Right atrium auricular region (tissue), 2 donors: ENCODE measurements around the gene PPP2R2C. TPM values are rescaled to one million over a fixed set of nuclear protein-coding genes. Genes with fewer than 3 reads are reported as not detected.

ENCODE experiments used
- DNase-seq: peaks from one replicate; pipeline ENCODE4 v3.0.0-alpha.2; 2019; ENCODE audit warnings: low spot score
- H3K27ac ChIP-seq, 2 donors: fragments of 200-600 bp; sonication (generic); 1 replicate in 1 of 2; 2 replicates in 1 of 2; pipeline ENCODE4 v1.5.1; 2016 to 2019
- H3K27me3 ChIP-seq, 2 donors: fragments of 200-600 bp; sonication (generic); one replicate each; pipeline versions ENCODE4 v1.5.1 to v1.6.0; 2017 to 2019
- H3K36me3 ChIP-seq: fragments of 200-600 bp; sonication (generic); one replicate; pipeline ENCODE4 v1.5.1; 2016
- H3K4me1 ChIP-seq, 2 donors: fragments of 200-600 bp; sonication (generic); one replicate each; pipeline versions ENCODE4 v1.5.1 to v1.6.0; 2017 to 2019
- H3K4me3 ChIP-seq, 2 donors: fragments of 200-600 bp; sonication (generic); 1 replicate in 1 of 2; 2 replicates in 1 of 2; pipeline ENCODE4 v1.5.1; 2017 to 2019; ENCODE audit warnings: mild to moderate bottlenecking in 1 of 2, moderate library complexity in 1 of 2
- H3K9me3 ChIP-seq, 2 donors: fragments of 200-600 bp; sonication (generic); one replicate each; pipeline ENCODE4 v1.5.1; 2019
- total RNA-seq, 2 donors: library from RNA; depleted of rRNA; stranded (reverse); fragments of >200 nt; gene quantifications; one replicate each; pipeline ENCODE4 v1.1.0, GENCODE V29; 2016
- TF ChIP-seq, protein P1 (sequence below), 2 donors: fragments of 200-600 bp; sonication (generic); IDR thresholded peaks; one replicate each; pipeline ENCODE4 v1.5.1; 2019; ENCODE audit warnings: antibody characterized with exemption in 2 of 2

PPP2R2C gene
- total RNA-seq, 2 donors from 2014 or later: 4.6 to 5.7 TPM

DNA sequence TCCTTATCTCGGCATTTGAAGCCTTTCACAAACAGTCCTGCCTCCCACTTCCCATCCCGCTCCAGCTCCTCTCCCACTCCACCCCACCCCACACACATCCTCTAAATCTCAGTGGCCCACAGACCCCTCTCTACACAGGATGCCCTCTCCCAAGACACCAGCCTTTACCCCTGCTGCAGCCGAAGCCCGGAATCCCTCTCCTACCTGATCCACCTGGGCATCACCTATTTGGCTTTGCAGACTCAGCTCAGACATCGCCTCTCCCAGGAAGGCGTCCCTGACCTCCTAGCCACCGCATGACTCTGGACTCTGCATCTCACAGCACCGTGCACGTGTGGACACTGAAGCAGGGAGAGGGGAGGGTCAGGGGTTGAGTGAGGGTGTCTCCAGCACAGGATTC lies 11.5 kb downstream of the PPP2R2C start:
- Histone ChIP-seq H3K4me1 (no peaks in the 10 kb centered on the region), H3K9me3 (peaks cover 0 to 7% of the 10 kb centered on the region in 2 donors), H3K27ac (no peak overlapping the region), H3K4me3 (no peak overlapping the region), H3K36me3 (no peaks in the 10 kb centered on the region), H3K27me3 (no peaks in the 10 kb centered on the region)
- DNase-seq: no peak
- TF ChIP-seq, protein P1, sequence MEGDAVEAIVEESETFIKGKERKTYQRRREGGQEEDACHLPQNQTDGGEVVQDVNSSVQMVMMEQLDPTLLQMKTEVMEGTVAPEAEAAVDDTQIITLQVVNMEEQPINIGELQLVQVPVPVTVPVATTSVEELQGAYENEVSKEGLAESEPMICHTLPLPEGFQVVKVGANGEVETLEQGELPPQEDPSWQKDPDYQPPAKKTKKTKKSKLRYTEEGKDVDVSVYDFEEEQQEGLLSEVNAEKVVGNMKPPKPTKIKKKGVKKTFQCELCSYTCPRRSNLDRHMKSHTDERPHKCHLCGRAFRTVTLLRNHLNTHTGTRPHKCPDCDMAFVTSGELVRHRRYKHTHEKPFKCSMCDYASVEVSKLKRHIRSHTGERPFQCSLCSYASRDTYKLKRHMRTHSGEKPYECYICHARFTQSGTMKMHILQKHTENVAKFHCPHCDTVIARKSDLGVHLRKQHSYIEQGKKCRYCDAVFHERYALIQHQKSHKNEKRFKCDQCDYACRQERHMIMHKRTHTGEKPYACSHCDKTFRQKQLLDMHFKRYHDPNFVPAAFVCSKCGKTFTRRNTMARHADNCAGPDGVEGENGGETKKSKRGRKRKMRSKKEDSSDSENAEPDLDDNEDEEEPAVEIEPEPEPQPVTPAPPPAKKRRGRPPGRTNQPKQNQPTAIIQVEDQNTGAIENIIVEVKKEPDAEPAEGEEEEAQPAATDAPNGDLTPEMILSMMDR (IDR thresholded peaks at IDR 0.05): no peak

DNA sequence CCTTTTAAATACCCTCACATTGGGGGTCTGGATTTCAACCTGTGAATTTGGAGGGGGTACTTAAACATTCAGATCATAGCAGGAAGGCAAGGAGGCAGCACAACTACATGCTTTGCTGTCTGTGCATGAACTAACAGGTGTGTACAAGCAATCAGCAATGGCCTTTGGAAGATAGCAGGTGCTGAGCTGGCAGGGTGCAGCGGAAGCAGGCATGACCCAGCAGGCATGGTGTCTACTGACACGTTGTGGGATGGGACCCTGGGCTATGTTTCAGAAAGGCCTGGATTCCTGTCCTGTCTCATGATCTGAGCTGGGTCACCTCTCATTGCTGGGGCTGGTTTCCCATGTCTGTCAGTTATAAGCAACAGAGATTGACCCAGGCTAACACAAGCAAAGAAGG lies 13.9 kb downstream of the PPP2R2C start:
- H3K27me3 ChIP-seq: no peaks in the 10 kb centered on the region
- no peaks in the 10 kb centered on the region for H3K4me1 ChIP-seq
- TF ChIP-seq, protein P1 (IDR thresholded peaks at IDR 0.05): no peak
- H3K9me3 ChIP-seq: peaks cover 0 to 7% of the 10 kb centered on the region in 2 donors
- H3K36me3 ChIP-seq: no peaks in the 10 kb centered on the region
- no peak for DNase-seq
- no peak overlapping the region for H3K4me3 ChIP-seq
- H3K27ac ChIP-seq: no peak overlapping the region

- TF ChIP-seq, protein P1 (IDR thresholded peaks at IDR 0.05): no peak
- Histone ChIP-seq H3K9me3 (peaks cover 0 to 7% of the 10 kb centered on the region in 2 donors), H3K4me3 (no peak overlapping the region), H3K27me3 (no peaks in the 10 kb centered on the region), H3K4me1 (no peaks in the 10 kb centered on the region), H3K27ac (no peak overlapping the region), H3K36me3 (no peaks in the 10 kb centered on the region)
- DNase-seq: no peak
Observed at GRCh38 chr4:6456450-6456849, 16.0 kb downstream of the PPP2R2C start.

DNA sequence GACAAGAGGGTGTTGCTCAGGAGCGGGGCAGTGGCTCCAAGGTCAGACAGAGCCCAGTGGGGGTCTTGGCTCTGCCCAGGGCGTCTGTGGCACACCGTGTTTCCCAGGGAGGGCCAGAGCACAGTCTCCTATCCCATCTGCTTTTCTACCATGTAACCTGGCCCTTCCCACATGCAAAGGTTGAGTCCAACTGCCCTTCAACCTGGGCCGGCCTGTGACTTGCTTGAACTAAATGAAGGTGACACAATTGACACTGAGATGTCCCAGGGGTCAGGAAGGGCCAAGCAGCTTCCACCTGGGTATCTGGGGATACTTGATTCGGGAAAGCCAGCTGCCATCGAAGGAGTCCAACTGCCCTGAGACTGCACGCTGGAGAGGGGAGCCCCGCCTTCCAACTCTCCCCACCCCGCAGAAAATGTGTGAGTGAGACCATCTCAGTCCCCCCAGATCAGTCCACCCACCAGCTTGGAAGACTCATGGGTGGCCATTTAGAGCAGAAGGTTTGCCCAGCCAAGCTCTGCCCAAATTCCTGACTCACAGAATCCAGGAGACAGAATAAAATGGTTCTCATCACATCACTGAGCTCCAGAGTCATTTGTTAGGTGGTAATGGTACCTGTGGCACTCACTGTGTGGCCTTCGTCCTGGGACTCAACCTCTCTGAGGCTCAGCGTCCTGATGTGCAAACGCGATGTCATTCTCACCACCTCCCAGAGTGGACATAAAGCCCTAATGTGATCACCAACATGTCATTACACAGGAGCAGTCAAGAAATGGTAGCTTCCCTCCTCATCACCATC lies 18.1 kb downstream of the PPP2R2C start:
- H3K27ac ChIP-seq: no peak overlapping the region
- no peak overlapping the region for H3K4me3 ChIP-seq
- peaks cover 0 to 4% of the 10 kb centered on the region in 2 donors for H3K9me3 ChIP-seq
- H3K4me1 ChIP-seq: no peaks in the 10 kb centered on the region
- no peaks in the 10 kb centered on the region for H3K27me3 ChIP-seq
- TF ChIP-seq, protein P1 (IDR thresholded peaks at IDR 0.05): no peak
- H3K36me3 ChIP-seq: no peaks in the 10 kb centered on the region
- no peak for DNase-seq

GRCh38 chr4:6453688-6453990 lies 18.8 kb downstream of the PPP2R2C start:
- TF ChIP-seq, protein P1 (IDR thresholded peaks at IDR 0.05): no peak
- DNase-seq: no peak
- Histone ChIP-seq H3K4me3 (no peak overlapping the region), H3K9me3 (no peaks in the 10 kb centered on the region), H3K4me1 (no peaks in the 10 kb centered on the region), H3K27ac (no peak overlapping the region), H3K36me3 (no peaks in the 10 kb centered on the region), H3K27me3 (no peaks in the 10 kb centered on the region)
